Left colon (tissue), 2 donors: Measurements from ENCODE around the gene TYMP. TPM values are rescaled to one million over a fixed set of nuclear protein-coding genes. Genes with fewer than 3 reads are reported as not detected.

Source experiments
- ATAC-seq: fragments of 200-7000 bp; cut with Tn5 transposase; one replicate; pipeline ENCODE4 v1.9.1; 2020; ENCODE audit warnings: mild to moderate bottlenecking, moderate library complexity
- DNase-seq, 2 donors: peaks; one replicate each; pipeline ENCODE4 v3.0.0-alpha.2; 2020
- intact Hi-C, 2 donors: fragments of 100-400 bp; cut with DNase I in 1 of 2; cut with micrococcal nuclease in 1 of 2; formaldehyde crosslinking; loops; one replicate each; pipeline versions ENCODE4 v1.11.2 to v1.14.0; 2022; cut with DNase I, micrococcal nuclease
- total RNA-seq, 2 donors: library from RNA; stranded (reverse); fragmentation: NEBNext Ultra II Directional; extraction: Animal tissue kit (Norgen Biotek cat#: 25700); gene quantifications; one replicate each; pipeline ENCODE4 v1.2.1, GENCODE V29; 2021
- donor health status: DM: no; HTN: no; CAD: no.
- donor health status: DM: yes; HTN: yes; CAD: no.

The TYMP gene
- total RNA-seq, 2 donors from 2014 or later, result 32.0 to 33.0 TPM

- ATAC-seq (peak; percentile 86), DNase-seq (peak; percentile 71 to 79)
- intact Hi-C loops, result no loop called here
Observed at GRCh38 chr22:50498322-50498890, 31.4 kb downstream of the TYMP start.

DNA sequence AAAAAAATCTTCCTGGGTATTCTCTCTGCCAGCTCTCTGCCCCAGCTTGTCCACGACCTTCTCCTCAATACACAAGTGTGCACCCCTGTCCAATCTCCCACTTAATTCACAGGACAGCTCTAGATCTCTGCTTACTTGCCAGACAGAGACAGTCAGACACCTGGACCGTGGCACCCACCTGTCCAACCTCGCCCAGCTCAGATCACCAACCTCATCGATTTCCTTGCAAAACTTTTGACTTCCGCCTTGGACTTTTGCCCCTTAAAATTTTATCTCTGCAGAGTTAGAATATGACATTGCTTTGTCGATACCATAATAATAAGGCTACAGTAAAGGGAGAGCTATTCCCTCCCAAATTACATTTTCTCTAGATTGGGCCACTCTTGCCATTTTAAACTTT is 32.7 kb downstream of the TYMP start:
- ATAC-seq, result peak; percentile 72
- intact Hi-C loops, result no loop called here
- no peak for DNase-seq

DNA sequence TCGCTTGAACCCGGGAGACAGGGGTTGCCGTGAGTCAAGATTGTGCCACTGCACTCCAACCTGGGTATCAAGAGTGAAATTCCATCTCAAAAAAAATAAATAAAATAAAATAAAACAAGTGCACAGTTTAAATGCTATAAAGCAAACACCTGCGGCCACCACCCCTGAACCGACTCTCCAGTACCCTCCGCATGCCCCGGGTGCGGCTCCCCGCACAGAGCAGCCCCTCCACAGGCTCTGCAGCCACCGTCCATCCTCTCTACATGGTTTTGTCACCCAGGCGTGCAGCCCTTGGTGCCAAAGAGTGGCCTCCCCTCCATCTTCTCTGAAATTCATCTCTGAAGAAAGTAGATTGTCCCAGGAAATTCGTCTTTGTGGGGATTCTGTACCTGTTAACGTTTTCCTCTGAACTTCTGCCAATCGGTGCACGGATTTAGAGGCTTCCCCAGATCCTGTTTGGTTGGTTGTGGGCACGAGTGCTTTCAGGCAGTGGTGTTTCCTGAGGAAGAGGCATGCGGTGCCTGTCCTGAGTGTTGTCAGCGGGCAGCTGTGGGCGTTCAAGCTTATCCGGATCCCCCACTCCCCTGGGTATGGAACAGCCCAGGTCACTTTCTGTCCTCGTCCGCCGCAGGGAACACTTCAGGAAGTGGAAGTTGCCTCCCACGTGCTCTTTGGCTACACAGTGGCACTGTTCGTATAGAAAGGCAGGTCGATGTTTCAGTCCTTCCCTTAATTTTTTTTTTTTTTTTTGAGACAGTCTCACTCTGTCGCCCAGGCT is 39.1 kb downstream of the TYMP start:
- DNase-seq, result peak in 1 of 2 donors; percentile 4
- intact Hi-C loops, result no loop called here
- no peak for ATAC-seq

DNA sequence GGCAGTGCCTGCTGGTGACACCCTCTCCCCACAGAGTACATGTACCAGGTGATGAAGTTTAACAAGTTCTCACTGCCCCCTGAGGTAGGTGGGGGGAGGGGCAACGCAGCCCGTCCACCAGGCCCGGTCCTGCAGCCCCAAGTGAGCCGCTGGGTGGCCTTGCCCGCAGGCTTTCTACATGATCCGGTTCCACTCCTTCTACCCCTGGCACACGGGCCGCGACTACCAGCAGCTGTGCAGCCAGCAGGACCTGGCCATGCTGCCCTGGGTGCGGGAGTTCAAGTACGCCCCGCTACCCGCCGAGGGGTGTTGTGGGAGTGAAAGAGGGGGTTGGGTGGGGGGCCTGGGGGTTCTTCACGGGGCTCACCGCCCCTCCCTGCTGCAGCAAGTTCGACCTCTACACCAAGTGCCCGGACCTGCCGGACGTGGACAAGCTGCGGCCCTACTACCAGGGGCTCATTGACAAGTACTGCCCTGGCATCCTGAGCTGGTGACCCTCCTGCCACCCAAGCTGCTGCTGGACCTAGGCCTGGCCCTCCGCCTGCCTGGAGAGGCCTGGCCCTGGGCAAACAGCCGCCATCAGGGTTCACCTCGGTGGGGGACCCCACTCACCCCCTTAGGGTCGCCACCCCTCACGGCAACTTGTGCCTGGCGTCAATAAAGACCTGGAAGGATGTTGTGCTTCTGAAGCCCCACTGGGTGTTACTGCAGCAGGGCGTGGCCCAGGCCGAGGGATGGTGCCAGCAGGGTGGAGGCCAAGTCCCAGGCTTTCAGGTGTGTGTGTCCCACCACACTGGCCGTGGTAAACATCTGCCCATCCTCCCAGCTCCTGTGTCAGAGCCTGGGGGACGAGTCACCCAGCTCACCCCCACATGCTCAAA is 40.2 kb downstream of the TYMP start:
- intact Hi-C loops, result no loop called here
- no peak for ATAC-seq
- no peak for DNase-seq

- intact Hi-C loops, result no loop called here
- ATAC-seq (no peak), DNase-seq (no peak)
Observed at GRCh38 chr22:50488886-50489285, 40.9 kb downstream of the TYMP start.

DNA sequence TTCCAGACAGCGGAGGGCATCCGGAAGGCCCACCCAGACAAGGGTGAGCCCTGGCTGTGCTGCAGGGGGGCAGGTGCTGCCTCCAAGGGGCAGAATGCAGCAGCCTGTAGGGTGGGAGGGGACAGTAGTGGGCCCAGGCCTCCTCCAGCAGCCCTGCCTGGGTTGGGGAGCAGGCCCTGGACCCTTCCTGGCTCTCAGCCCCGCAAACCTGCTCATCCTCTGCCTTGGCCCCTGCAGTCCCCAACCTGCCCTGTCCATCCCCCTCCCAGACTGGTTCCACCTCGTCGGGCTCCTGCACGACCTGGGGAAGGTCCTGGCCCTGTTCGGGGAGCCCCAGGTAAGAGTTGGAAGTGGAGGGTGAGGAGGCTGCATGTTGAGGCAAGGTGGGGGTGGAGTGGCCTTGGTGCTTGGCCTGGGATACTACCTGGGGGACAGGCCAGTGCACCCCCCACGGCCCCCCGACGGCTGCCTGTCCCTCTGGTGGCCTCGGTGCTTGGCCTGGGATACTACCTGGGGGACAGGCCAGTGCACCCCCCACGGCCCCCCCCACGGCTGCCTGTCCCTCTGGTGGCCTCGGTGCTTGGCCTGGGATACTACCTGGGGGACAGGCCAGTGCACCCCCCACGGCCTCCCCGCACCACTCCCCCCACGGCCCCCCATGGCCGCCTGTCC is 41.7 kb downstream of the TYMP start:
- ATAC-seq (no peak), DNase-seq (no peak)
- intact Hi-C loops, result no loop called here

DNA sequence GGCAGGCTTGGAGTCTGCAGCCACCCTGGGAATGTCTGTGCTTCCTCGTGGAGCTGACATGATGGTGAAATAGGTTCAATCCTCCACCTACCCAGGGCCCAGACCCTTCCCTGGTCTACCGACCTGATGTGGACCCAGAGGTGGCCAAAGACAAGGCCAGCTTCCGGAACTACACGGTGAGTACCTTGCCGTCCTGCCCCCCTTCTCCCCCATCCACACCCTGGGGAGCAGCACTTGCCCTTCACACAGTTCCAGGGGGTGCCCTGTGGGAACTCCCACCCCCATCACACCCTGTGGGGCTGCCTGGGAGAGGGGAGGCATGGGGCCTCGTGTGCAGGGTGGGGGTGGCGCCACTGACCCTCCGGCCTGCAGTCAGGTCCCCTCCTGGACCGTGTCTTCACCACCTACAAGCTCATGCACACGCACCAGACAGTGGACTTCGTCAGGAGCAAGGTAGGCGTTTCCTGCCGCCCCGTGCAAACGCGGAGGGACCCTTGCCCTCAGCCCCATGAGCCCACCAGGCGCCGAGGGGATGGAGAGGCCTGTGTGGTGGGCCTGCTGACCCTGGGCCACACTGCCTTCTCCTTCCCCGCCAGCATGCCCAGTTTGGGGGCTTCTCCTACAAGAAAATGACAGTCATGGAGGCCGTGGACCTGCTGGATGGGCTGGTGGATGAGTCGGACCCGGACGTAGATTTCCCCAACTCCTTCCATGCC is 42.4 kb downstream of the TYMP start:
- intact Hi-C loops, result no loop called here
- DNase-seq, result no peak
- ATAC-seq, result no peak

DNA sequence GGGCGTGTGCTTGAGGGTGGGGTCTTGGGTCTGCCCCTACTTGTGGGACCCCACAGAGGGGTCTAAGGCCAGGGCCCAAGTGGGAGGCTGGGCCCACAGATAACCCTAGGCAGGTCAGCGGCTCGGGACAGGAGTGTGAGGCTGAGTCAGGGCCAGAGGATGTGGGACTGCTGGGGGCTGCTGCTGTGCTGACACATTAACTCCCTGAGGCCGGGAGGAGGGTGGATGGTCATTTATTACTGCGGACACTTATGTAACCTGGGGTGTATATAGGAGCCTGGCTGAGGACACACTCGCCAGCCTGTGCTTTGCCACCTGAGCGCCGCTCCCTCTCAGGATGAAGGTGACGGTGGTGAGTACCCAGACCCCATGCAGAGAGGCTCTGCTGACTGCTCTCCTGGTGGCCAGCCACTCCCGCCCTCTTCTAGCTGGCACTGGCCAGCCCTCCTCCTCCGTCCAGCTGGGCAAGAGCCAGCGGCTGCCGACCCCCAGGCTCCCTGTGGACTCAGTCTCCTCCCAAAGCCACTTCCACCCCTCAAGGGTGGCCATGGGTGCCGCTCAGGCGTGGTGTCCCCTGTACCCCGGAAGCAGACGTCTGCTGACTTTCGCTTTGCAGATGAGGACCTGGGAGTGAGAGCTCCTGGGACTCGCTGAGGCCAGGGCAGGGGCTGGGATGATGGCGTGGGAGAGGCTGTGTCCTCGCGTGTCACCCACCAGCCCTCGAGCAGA is 43.1 kb downstream of the TYMP start, which contains the start of gene MIOX:
Gene MIOX, plus strand, starts transcription at position 299 of the 729 bp plus-strand sequence. Its CDS starts 39 bp downstream, at position 338.
- DNase-seq, result no peak
- ATAC-seq, result no peak
- intact Hi-C loops, result no loop called here

DNA sequence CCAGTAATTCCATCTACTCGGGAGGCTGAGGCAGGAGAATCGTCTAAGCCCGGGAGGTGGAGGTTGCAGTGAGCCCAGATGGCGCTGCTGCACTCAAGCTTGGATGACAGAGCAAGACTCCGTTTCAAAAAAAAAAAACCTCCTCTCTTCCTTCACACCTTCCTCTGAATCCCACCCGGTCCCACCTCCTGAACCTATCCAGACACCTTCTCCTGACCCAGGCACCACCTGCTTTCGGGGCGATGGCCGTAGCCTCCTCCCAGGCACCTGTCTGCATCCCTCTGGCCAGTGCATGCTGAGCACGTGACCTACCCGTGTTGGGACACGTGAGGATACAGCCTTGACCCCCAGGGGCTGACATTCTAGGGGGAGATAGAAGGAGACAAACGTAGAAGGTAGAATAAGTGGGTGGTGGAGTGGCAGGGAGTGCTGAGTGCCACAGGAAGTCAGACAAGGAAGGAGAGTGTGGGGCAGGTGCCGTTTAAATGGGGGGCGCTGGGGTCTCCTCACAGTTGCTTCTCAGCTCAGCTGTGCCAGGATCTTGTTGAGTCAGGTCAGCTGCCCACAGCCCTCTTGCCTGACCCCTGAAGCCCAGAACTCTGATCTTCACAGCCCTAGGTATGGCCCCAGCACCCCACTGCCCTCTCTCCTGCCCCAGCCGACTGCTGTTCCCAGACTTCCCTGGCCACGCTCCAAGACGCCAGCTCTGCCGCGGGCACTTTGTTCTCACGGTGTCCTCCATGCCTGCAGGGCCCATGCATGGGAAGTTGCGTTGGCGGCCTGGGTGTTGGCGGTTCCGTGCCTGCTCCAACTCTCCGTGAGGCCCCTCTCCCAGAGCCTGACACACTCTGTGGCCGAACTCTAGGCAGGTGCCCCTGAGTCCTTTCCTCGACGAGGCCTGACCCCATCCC is 44.3 kb downstream of the TYMP start:
- intact Hi-C loops, result no loop called here
- ATAC-seq (peak; percentile 30), DNase-seq (peak in 1 of 2 donors; percentile 53)

DNA sequence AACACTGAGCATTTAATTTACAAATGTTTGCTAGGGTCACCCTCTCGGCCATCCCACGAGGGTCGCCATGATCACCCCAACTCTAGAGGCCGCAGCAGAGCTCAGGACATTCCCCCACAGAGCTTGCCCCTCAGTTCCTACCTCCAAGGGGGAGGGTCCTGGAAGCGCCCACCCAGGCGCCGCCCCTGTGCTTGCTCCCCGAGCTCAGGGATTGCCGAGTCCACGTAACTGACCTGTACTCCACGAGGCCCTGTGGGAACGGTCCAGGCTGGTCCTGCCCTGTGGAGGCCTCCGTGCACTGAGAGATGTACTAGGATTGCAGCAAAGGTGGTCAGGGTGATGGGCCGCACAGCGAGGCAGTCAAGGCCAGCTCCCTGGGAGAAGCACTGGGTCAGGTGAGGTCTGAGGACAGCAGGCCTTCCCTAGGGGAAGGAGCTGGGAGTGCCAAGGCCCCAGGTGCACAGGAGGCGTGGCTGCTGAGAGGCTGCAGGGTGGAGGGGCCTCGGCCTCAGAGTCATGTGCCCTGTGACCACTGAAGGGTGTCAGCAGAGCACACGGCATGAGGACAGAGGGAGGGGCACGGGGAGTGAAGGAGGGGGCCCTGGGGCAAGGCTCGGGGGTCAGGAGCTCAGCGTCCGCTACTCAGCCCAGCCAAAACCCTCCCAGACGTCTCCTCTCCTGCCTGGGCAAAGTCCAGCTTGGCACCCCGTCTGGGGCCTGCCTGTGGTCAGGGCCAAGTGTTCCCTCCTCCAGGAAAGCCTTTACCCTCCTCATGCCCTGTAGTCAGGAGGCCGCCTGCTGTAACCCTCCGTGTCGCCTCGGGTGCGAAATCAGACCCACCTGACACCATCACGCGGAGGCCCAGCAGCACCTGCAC is 45.6 kb downstream of the TYMP start:
- ATAC-seq (peak; percentile 81), DNase-seq (peak; percentile 66 to 74)
- intact Hi-C loops, result no loop called here

DNA sequence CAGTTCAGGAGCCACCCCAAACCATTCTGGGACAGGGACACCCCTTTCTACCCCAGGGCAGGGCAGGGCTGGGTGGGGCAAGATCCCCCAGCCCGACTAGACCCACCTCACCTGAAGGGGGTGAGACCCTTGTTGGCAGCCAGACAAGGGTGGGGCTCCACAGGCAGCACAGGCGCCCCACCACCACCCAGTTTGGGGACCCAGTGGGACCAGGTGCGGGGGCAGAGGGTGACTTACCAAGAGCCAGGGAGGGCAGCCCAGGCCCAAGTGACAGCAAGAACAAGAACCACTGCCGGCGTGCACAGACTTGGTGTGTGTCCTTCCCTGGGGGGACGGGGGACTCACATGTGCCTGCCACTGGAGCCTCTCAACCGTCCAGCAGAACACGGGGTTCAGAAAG is 46.3 kb downstream of the TYMP start:
- DNase-seq, result no peak
- intact Hi-C loops, result no loop called here
- ATAC-seq, result no peak

DNA sequence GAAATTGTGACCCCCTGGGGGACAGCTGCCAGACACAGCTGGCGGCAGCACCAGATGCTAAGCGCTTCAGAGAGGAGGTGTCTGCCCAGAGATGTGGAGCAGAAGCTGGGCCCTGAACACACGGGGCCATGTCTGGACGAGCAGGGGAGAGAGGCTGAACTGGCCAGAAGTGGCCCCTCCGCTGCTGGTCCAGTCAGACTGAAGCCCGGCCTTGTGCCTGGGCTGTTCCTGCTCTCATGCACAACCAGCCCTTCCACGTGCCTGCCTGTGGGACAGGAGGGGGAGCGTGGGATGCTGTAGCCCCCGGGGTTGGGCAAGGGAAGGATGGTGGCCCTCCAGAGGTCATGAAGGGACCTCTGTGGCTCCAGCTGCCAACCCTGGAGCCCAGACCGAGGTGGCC is 46.7 kb downstream of the TYMP start:
- ATAC-seq (no peak), DNase-seq (no peak)
- intact Hi-C loops, result no loop called here

DNA sequence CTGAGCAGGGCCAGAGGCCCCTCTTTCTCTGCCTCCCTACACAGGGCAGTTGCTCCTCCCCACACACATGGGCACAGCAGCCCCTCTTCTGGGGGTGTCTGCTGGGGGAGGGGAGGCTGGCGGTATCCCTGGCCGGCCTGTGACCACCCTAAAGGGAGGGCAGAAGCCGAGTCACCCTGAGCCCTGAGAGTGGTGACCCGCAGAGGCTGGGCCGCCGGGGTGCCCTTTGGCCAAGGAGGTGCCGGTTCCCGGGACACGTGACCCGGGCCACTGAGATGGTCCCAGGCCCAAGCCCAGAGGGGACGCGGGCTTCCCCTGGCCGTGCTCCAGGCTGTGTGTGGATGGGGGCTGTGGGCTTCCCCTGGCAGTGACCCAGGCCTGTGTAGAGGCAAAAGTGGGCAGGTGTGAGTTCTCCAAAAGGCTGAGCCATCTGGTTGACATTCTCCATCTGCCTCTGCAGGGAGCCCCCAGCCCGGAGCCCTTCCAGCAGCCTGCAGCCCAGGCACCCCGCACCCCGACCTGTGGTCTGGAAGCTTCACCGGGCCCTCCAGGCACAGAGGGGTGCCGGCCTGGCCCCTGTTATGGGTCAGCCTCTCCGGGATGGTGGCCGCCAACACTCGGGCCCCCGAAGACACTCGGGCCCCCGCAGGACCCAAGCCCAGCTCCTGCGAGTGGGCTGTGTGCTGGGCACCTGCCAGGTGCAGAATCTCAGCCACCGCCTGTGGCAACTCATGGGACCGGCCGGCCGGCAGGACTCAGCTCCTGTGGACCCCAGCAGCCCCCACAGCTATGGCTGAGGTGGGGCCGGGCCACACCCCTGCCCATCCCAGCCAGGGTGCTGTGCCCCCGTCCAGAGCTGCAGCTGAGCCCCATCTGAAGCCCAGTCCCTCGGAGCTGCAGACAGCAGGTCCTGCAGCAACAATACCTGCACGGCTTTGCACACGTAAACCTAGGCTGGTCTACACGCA is 47.4 kb downstream of the TYMP start:
- no peak for ATAC-seq
- DNase-seq, result no peak
- intact Hi-C loops, result no loop called here

DNA sequence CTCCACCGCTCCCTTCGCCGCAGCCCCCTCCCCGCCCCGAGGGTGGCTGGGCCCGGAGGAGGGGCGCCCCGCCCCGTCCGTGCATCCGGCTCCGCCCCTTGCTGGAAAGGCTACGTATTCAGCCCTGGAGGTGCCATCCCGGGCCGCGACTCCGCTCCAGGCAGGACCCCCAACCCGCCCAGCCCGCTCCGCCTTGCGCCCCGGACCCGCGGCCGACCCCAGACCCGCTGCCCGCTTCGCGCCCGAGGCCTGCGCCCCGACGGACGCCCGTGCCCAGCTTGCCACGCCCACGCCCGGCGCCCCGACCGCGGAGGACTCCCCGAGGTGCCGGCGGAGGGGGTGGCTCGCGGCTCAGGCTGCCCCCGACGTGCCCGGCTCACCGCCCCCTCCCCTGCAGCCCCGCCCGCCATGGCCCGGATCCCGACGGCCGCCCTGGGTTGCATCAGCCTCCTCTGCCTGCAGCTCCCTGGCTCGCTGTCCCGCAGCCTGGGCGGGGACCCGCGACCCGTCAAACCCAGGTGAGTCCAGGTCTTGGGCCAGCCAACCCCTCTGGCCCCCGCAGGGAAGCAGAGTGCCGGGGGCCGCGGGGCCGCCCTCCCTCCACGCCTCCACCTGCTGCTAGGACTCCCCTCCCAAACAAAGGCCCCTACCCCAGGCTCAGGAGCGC is 48.2 kb downstream of the TYMP start, which contains the start of gene ADM2:
Gene ADM2, plus strand, starts transcription at position 104 of the 667 bp plus-strand sequence. Its CDS starts 305 bp downstream, at position 409.
- DNase-seq (peak in 1 of 2 donors; percentile 78), ATAC-seq (peak; percentile 58)
- intact Hi-C loops, result no loop called here
